ENCODE measurements around the gene CDYL2. TPM values are rescaled to one million over a fixed set of nuclear protein-coding genes. Genes with fewer than 3 reads are reported as not detected.

CDYL2 gene
- total and polyA plus RNA-seq, 2 experiments from 2014 or later = 2.1 to 5.2 TPM

DNA sequence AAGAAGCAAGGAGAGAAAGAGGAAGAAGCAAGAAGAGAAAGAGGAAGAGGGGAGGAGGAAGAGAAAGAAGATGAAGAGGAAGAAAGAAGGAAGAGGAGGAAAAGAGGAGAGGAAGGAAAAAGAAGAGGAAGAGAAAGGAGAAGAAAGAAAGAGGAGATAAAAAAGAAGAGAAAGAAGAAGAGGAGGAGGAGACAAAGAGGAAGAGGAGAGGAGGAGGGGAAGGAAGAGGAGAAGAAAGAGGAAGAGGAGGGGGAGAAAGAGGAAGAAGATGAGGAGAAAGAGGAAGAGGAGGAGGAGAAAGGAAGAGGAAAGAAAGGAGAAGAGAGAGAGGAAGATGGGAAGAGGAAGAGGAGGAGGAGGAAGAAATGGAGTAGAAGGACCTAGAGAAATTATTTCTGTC is 80.4 kb downstream of the CDYL2 start:
- H3F3A ChIP-seq (ENCODE audit: insufficient read depth) = 0 out of 2 replicates have a peak, but pooled peaks cover 4% of the 10 kb centered on the region
- H3K9ac ChIP-seq = no peak overlapping the region
- no peak for TF ChIP-seq EZH2 (IDR thresholded peaks at IDR 0.05; ENCODE audit: insufficient read depth, poor library complexity, severe bottlenecking)
- in situ Hi-C loops (cut with MboI) = no loop called here
- no peaks in the 10 kb centered on the region for H3K36me3 ChIP-seq (ENCODE audit: low read depth)
- H3K79me2 ChIP-seq (ENCODE audit: insufficient read depth) = peaks cover 4% of the 10 kb centered on the region; the same call in 1 of the 2 replicates
- DNase-seq = no peak
- no peaks in the 10 kb centered on the region for H4K20me1 ChIP-seq (ENCODE audit: insufficient read depth)
- no peaks in the 10 kb centered on the region for H3K9me2 ChIP-seq (ENCODE audit: insufficient read depth)
- H3K9me3 ChIP-seq (ENCODE audit: low read depth) = no peaks in the 10 kb centered on the region
- H3K27me3 ChIP-seq (replicated peaks; ENCODE audit: insufficient read depth) = no peaks in the 10 kb centered on the region
- no peaks in the 10 kb centered on the region for H3K4me1 ChIP-seq (ENCODE audit: insufficient read depth)
- H3K4me3 ChIP-seq = no peak overlapping the region
- H3K4me2 ChIP-seq (ENCODE audit: unreplicated experiment) = no peak overlapping the region
- no peak overlapping the region for H2AFZ ChIP-seq
- no peak overlapping the region for H3K27ac ChIP-seq

DNA sequence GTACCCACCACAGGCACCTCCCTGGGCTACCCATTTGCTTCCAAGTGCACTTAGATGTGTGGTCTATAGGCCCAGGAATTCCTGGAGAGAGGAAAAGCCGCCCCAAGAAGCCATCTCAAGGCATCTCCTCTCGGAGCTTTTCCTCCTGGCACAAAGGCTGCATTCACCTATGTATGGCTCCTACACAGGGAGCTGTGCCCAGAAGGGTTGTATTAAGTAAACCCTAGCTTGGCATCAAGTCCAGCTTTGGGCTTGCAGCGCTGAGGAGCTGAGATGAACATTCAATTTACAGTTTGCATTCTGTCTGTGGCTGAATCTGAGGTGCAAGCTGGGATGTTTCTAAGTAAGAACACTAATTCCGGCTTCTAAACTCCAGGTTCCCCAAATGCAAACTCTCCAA is 81.3 kb downstream of the CDYL2 start:
- Histone ChIP-seq H3K9me2 (ENCODE audit: insufficient read depth) (no peaks in the 10 kb centered on the region), H3F3A (ENCODE audit: insufficient read depth) (0 out of 2 replicates have a peak, but pooled peaks cover 4% of the 10 kb centered on the region), H3K27ac (no peak overlapping the region), H3K36me3 (ENCODE audit: low read depth) (no peaks in the 10 kb centered on the region), H3K9ac (no peak overlapping the region), H3K4me2 (ENCODE audit: unreplicated experiment) (no peak overlapping the region), H3K9me3 (ENCODE audit: low read depth) (no peaks in the 10 kb centered on the region), H4K20me1 (ENCODE audit: insufficient read depth) (no peaks in the 10 kb centered on the region), H3K4me3 (no peak overlapping the region), H3K27me3 (replicated peaks; ENCODE audit: insufficient read depth) (no peaks in the 10 kb centered on the region), H2AFZ (no peak overlapping the region), H3K79me2 (ENCODE audit: insufficient read depth) (peaks cover 4% of the 10 kb centered on the region; the same call in 1 of the 2 replicates), H3K4me1 (ENCODE audit: insufficient read depth) (no peaks in the 10 kb centered on the region)
- no peak for DNase-seq
- 89 to 97% methylated on average over 4 of the region's 4 CpGs for WGBS, 2 experiments (ENCODE audit: low coverage in 1 of 2, low lambda C conversion rate in 2 of 2, missing lambda C conversion rate in 2 of 2)
- TF ChIP-seq EZH2 (IDR thresholded peaks at IDR 0.05; ENCODE audit: insufficient read depth, poor library complexity, severe bottlenecking) (no peak), EZH2phosphoT487 (IDR thresholded peaks at IDR 0.05; ENCODE audit: insufficient read depth, low read depth) (no peak)
- in situ Hi-C loops (cut with MboI) = no loop called here

DNA sequence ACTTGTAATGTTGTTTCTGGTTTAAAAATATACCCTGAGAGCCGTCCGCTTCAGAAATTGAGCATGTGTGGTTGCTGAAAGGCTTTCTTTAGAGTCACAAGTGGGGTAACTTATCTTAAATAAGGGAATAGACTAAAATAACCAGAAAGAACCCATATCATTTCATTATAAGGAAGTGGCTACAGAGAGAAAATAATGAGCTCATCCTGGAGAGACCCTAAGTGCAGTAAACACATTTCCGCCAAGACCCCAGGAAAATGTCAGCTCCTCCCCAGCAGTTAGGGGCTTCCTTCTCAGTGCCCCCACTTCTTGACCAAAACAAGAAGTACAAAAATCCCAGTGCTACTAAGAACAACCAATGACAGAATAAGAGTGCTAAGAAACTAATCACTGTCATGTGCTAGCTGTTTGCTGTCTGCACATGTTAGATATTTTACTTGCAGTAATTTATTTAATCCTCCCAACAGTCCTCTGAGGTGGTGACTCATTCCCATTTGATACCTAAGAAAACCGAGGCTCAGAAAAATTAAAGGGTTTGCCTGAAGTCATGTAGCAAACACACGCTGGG is 83.5 kb downstream of the CDYL2 start:
- DNase-seq = peak; percentile 50
- H3K4me3 ChIP-seq = no peak overlapping the region
- 60% methylated on average over 5 of the region's 5 CpGs for WGBS, 2 experiments (ENCODE audit: low coverage in 1 of 2, low lambda C conversion rate in 2 of 2, missing lambda C conversion rate in 2 of 2)
- H3K4me2 ChIP-seq (ENCODE audit: unreplicated experiment) = no peak overlapping the region
- no peak overlapping the region for H2AFZ ChIP-seq
- in situ Hi-C loops (cut with MboI) = no loop called here
- no peaks in the 10 kb centered on the region for H3K9me2 ChIP-seq (ENCODE audit: insufficient read depth)
- H3K27me3 ChIP-seq (replicated peaks; ENCODE audit: insufficient read depth) = no peaks in the 10 kb centered on the region
- no peaks in the 10 kb centered on the region; the same call in 1 of the 2 replicates for H3K79me2 ChIP-seq (ENCODE audit: insufficient read depth)
- no peaks in the 10 kb centered on the region for H3K36me3 ChIP-seq (ENCODE audit: low read depth)
- no peaks in the 10 kb centered on the region for H3K4me1 ChIP-seq (ENCODE audit: insufficient read depth)
- no peak overlapping the region for H3K9ac ChIP-seq
- no peak for TF ChIP-seq EZH2 (IDR thresholded peaks at IDR 0.05; ENCODE audit: insufficient read depth, poor library complexity, severe bottlenecking)
- no peak for TF ChIP-seq EZH2phosphoT487 (IDR thresholded peaks at IDR 0.05; ENCODE audit: insufficient read depth, low read depth)
- H4K20me1 ChIP-seq (ENCODE audit: insufficient read depth) = no peaks in the 10 kb centered on the region
- 0 out of 2 replicates have a peak, but pooled peaks cover 4% of the 10 kb centered on the region for H3F3A ChIP-seq (ENCODE audit: insufficient read depth)
- H3K27ac ChIP-seq = no peak overlapping the region
- no peaks in the 10 kb centered on the region for H3K9me3 ChIP-seq (ENCODE audit: low read depth)

DNA sequence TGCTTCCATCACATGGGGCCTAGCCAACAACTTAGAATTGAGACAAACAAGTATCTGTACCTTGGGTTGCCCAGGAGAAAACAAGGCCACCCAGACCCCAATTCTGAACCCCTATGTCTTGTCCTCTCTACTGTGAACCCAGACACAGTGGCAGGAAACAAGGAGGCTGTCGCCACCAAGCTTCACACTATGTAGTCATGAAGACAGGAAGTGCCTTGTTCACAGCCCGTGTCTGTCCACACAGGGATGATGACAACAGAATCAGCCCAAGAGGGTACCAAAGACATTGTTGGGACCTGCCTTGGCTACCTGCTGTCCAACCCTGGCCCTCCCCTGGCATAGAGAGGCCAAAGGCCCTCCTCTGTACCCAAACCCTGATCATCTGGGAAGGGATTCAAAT is 84.8 kb downstream of the CDYL2 start:
- Histone ChIP-seq H3F3A (ENCODE audit: insufficient read depth) (0 out of 2 replicates have a peak, but pooled peaks cover 4% of the 10 kb centered on the region), H3K4me1 (ENCODE audit: insufficient read depth) (no peaks in the 10 kb centered on the region), H2AFZ (no peak overlapping the region), H3K4me2 (ENCODE audit: unreplicated experiment) (no peak overlapping the region), H3K36me3 (ENCODE audit: low read depth) (no peaks in the 10 kb centered on the region), H3K79me2 (ENCODE audit: insufficient read depth) (no peaks in the 10 kb centered on the region; the same call in 1 of the 2 replicates), H3K9me2 (ENCODE audit: insufficient read depth) (no peaks in the 10 kb centered on the region), H4K20me1 (ENCODE audit: insufficient read depth) (no peaks in the 10 kb centered on the region), H3K4me3 (no peak overlapping the region), H3K27me3 (replicated peaks; ENCODE audit: insufficient read depth) (no peaks in the 10 kb centered on the region), H3K9me3 (ENCODE audit: low read depth) (no peaks in the 10 kb centered on the region), H3K27ac (no peak overlapping the region), H3K9ac (no peak overlapping the region)
- in situ Hi-C loops (cut with MboI) = no loop called here
- WGBS, 2 experiments (ENCODE audit: low coverage in 1 of 2, low lambda C conversion rate in 2 of 2, missing lambda C conversion rate in 2 of 2) = 88 to 93% methylated on average over 2 of the region's 2 CpGs
- no peak for TF ChIP-seq EZH2phosphoT487 (IDR thresholded peaks at IDR 0.05; ENCODE audit: insufficient read depth, low read depth)
- TF ChIP-seq EZH2 (IDR thresholded peaks at IDR 0.05; ENCODE audit: insufficient read depth, poor library complexity, severe bottlenecking) = no peak
- DNase-seq = no peak
